HCT116 (cell line): ENCODE results near the gene DLG5. TPM values are rescaled to one million over a fixed set of nuclear protein-coding genes. Genes with fewer than 3 reads are reported as not detected.

ENCODE experiments used
- ATAC-seq: fragments of 200-7000 bp; cut with Tn5 transposase; 2 replicates; pipeline ENCODE4 v1.9.1; 2020; ENCODE audit warnings: mild to moderate bottlenecking, moderate library complexity
- BruUV-seq: library from RNA; stranded (reverse); fragments of 400-500 nt; replicated peaks from 2 replicates; lab custom pipeline; 2021; lab: Mats Ljungman, UMichigan
- CTCF ChIA-PET: fragments of 300-600 bp; sonication (Branson Sonifier 250); formaldehyde crosslinking; loops from one replicate; lab custom pipeline; 2021; ENCODE audit warnings: antibody characterized with exemption; lab: Charles Lee
- POLR2A ChIA-PET: fragments of 300-600, 350-600 bp; sonication (Branson Sonifier 250); formaldehyde crosslinking; loops from one replicate; lab custom pipeline; 2021; ENCODE audit warnings: antibody characterized with exemption; lab: Charles Lee
- RAD21 ChIA-PET, 2 experiments: fragments of 300-600 bp; sonication (Branson Sonifier 250); formaldehyde crosslinking; loops; one replicate each; lab custom pipeline; 2023; ENCODE audit warnings: low total read pairs in 2 of 2; ENCODE audit not compliant: uncharacterized antibody in 2 of 2, unreplicated experiment in 2 of 2, low non-redundant PET in 1 of 2; lab: Charles Lee
- DNase-seq: peaks from one replicate; pipeline ENCODE4 v3.0.0-alpha.2; 2010; ENCODE audit warnings: low read depth, low spot score
- H2AFZ ChIP-seq: fragments of 200-600 bp; shearing (Covaris generic), sonication (generic); 2 replicates; pipeline ENCODE4 v1.6.1; 2017; ENCODE audit warnings: low read depth, mixed run types, mixed read lengths, antibody characterized with exemption, low read length; ENCODE audit not compliant: poor library complexity, severe bottlenecking
- H3K27ac ChIP-seq: 2 replicates; pipeline ENCODE4 v1.5.1; 2012; ENCODE audit warnings: low read depth, low read length
- H3K27me3 ChIP-seq: fragments of 200-600 bp; sonication (generic); 2 replicates; pipeline ENCODE4 v1.6.1; 2016; ENCODE audit warnings: mixed run types, low read length, mixed read lengths; ENCODE audit not compliant: insufficient read depth
- H3K36me3 ChIP-seq, 2 experiments: fragments of 200-500 bp in 1 of 2; fragments of 200-600 bp in 1 of 2; sonication (Bioruptor generic) in 1 of 2; sonication (generic) in 1 of 2; 2 replicates each; pipeline versions ENCODE4 v1.5.1 to v1.6.1; 2014 to 2016; ENCODE audit warnings: low read length in 2 of 2, inconsistent platforms in 1 of 2, mixed read lengths in 1 of 2, mixed run types in 1 of 2; ENCODE audit not compliant: insufficient read depth in 2 of 2, control insufficient read depth in 1 of 2
- H3K4me1 ChIP-seq, 2 experiments: fragments of 200-600 bp in 1 of 2; sonication (generic) in 1 of 2; 2 replicates each; pipeline versions ENCODE4 v1.5.1 to v1.6.1; 2012 to 2017; ENCODE audit warnings: low read length in 2 of 2, inconsistent platforms in 1 of 2, mild to moderate bottlenecking in 1 of 2, mixed read lengths in 1 of 2, mixed run types in 1 of 2, moderate library complexity in 1 of 2; ENCODE audit not compliant: insufficient read depth in 2 of 2, control insufficient read depth in 1 of 2
- H3K4me2 ChIP-seq: fragments of 200-600 bp; sonication (generic); 2 replicates; pipeline ENCODE4 v1.6.1; 2017; ENCODE audit warnings: mixed run types, low read length, mixed read lengths
- H3K4me3 ChIP-seq, 2 experiments: fragments of 200-600 bp in 1 of 2; sonication (generic) in 1 of 2; replicated peaks in 1 of 2; 2 replicates each; pipeline ENCODE4 v1.5.1; 2011 to 2016; ENCODE audit warnings: low read length in 2 of 2, control low read depth in 1 of 2, low read depth in 1 of 2, mild to moderate bottlenecking in 1 of 2, mixed read lengths in 1 of 2, mixed run types in 1 of 2
- H3K79me2 ChIP-seq: fragments of 200-600 bp; sonication (generic); 2 replicates; pipeline ENCODE4 v1.6.1; 2017; ENCODE audit warnings: mild to moderate bottlenecking, mixed run types, low read length, moderate library complexity, mixed read lengths; ENCODE audit not compliant: insufficient read depth
- H3K9ac ChIP-seq: fragments of 200-600 bp; sonication (generic); 2 replicates; pipeline ENCODE4 v1.6.1; 2016; ENCODE audit warnings: low read length, mixed read lengths
- H3K9me2 ChIP-seq: fragments of 200-600 bp; sonication (generic), shearing (Covaris generic); 2 replicates; pipeline ENCODE4 v1.6.1; 2017; ENCODE audit warnings: mixed run types, mild to moderate bottlenecking, moderate library complexity; ENCODE audit not compliant: insufficient read depth
- H3K9me3 ChIP-seq, 2 experiments: fragments of 200-500 bp in 1 of 2; fragments of 200-600 bp in 1 of 2; sonication (Bioruptor generic) in 1 of 2; sonication (generic) in 1 of 2; 2 replicates each; pipeline ENCODE4 v1.6.1; 2014 to 2017; ENCODE audit warnings: low read length in 2 of 2, mixed read lengths in 2 of 2, inconsistent platforms in 1 of 2, low read depth in 1 of 2, mild to moderate bottlenecking in 1 of 2, mixed run types in 1 of 2, moderate library complexity in 1 of 2; ENCODE audit not compliant: control insufficient read depth in 1 of 2, insufficient read depth in 1 of 2
- H4K20me1 ChIP-seq: fragments of 200-600 bp; sonication (generic), shearing (Covaris generic); 2 replicates; pipeline ENCODE4 v1.6.1; 2017; ENCODE audit warnings: mixed run types, mild to moderate bottlenecking, moderate library complexity; ENCODE audit not compliant: insufficient read depth
- EGR1 ChIP-seq: IDR thresholded peaks from 2 replicates; pipeline ENCODE4 v1.6.1; 2012; ENCODE audit warnings: low read depth
- EZH2phosphoT487 ChIP-seq: fragments of 200-600 bp; IDR thresholded peaks from 2 replicates; pipeline ENCODE4 v1.6.1; 2018; ENCODE audit warnings: antibody characterized with exemption, borderline replicate concordance
- FOSL1 ChIP-seq: IDR thresholded peaks from 2 replicates; pipeline ENCODE4 v1.6.1; 2012; ENCODE audit warnings: low read depth
- POLR2A ChIP-seq: IDR thresholded peaks from 2 replicates; pipeline ENCODE4 v1.7.0; 2011; ENCODE audit warnings: borderline replicate concordance; ENCODE audit not compliant: insufficient read depth, insufficient read length; ENCODE audit errors: extremely low read depth
- POLR2AphosphoS5 ChIP-seq: IDR thresholded peaks from 2 replicates; pipeline ENCODE4 v1.6.1; 2011; ENCODE audit warnings: mild to moderate bottlenecking, low read depth, low read length, moderate library complexity
- RAD21 ChIP-seq: IDR thresholded peaks from 2 replicates; pipeline ENCODE4 v1.6.1; 2012; ENCODE audit warnings: low read depth, mild to moderate bottlenecking
- SIN3A ChIP-seq: IDR thresholded peaks from 2 replicates; pipeline ENCODE4 v1.6.1; 2012; ENCODE audit warnings: low read depth
- SP1 ChIP-seq: IDR thresholded peaks from 2 replicates; pipeline ENCODE4 v1.6.1; 2012; ENCODE audit warnings: low read depth
- SRF ChIP-seq: IDR thresholded peaks from 2 replicates; pipeline ENCODE4 v1.6.1; 2012; ENCODE audit warnings: low read depth
- TCF7L2 ChIP-seq: IDR thresholded peaks from 2 replicates; pipeline ENCODE4 v1.7.0; 2011; ENCODE audit warnings: borderline replicate concordance, inconsistent platforms; ENCODE audit not compliant: insufficient read depth, insufficient read length; ENCODE audit errors: extremely low read depth
- YY1 ChIP-seq: IDR thresholded peaks from 2 replicates; pipeline ENCODE4 v1.6.1; 2011; ENCODE audit warnings: low read length, low read depth, moderate library complexity, mild to moderate bottlenecking; ENCODE audit not compliant: insufficient replicate concordance; ENCODE audit errors: extremely low read depth
- intact Hi-C: fragments of 100-400 bp; cut with micrococcal nuclease; formaldehyde crosslinking; loops from 2 replicates; pipeline ENCODE4 v1.10.0; 2022
- total RNA-seq: library from RNA; stranded (reverse); gene quantifications from one replicate; pipeline ENCODE4 v1.2.1, GENCODE V29; 2021; ENCODE audit not compliant: unreplicated experiment
- TF ChIP-seq, protein P1 (sequence below): IDR thresholded peaks from 2 replicates; pipeline ENCODE4 v1.6.1; 2012; ENCODE audit warnings: low read depth
- TF ChIP-seq, protein P2 (sequence below): IDR thresholded peaks from 2 replicates; pipeline ENCODE4 v1.6.1; 2011; ENCODE audit warnings: mild to moderate bottlenecking, low read length, moderate library complexity; ENCODE audit not compliant: insufficient replicate concordance; ENCODE audit errors: extremely low read depth
- TF ChIP-seq, protein P3 (sequence below), 3 experiments: fragments of 200-600 bp in 1 of 3; sonication (generic) in 1 of 3; IDR thresholded peaks in 2 of 3; conservative IDR thresholded peaks in 1 of 3; 2 replicates each; pipeline ENCODE4 v1.5.1; 2012 to 2017; ENCODE audit warnings: low read depth in 2 of 3, low read length in 2 of 3, antibody characterized with exemption in 1 of 3, borderline replicate concordance in 1 of 3, control low read depth in 1 of 3, mild to moderate bottlenecking in 1 of 3, mixed read lengths in 1 of 3, mixed run types in 1 of 3, moderate library complexity in 1 of 3; ENCODE audit not compliant: insufficient read depth in 1 of 3

DLG5 gene
- total RNA-seq, 1 experiment from 2014 or later: 44.8 TPM

DNA sequence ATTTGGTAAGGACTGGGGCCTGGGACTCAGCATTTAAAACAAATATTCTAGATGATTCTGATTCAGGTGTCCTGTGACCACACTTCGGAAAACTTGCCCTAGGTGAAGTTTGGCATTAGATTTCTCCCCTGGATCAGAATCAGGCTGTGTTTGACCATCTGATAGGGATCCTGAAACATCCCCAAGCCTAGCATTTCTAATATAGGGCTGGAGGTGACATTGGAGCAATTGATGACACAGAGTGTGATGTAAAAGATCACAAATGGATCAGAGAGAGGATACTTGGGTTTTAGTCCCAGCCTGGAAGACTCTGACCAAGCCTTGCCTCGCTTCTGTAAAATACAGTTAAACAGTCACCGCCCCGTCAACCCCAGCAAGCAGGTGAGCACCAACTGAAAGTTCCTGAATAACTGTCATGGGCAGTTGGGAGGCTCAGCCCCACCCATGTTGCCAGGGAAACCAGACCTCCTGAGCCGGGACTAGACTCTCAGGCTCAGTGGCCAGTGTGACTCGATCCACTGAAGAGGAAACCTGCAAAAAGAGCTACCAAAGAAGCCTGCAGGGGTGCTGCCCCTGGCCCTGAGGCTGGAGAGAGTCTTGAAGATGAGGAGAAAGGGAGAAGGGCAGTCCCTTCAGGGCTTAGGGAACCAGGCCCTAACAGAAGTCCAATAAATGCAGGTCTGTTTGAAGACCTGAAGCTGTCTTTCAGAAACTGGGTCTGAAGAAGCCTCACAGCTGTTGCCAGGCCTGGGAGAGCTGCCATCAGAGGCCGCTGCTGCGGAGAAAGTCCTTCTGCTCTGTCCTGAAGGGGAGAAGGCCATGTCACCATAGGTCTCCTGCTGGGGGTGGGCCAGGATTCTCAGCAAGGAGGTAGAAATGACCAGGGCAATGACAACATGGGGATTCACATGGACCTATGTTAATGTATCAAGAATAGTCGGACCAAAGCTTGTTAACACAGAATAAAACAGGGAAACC lies 162.8 kb downstream of the DLG5 start:
- Histone ChIP-seq H3K9me3 (no peaks in the 10 kb centered on the region), H3K27ac (no peak overlapping the region), H3K9ac (no peak overlapping the region), H3K4me2 (no peak overlapping the region), H3K9me2 (no peaks in the 10 kb centered on the region), H2AFZ (no peak overlapping the region), H4K20me1 (no peaks in the 10 kb centered on the region), H3K27me3 (no peaks in the 10 kb centered on the region), H3K4me3 (no peak overlapping the region), H3K36me3 (no peaks in the 10 kb centered on the region), H3K79me2 (no peaks in the 10 kb centered on the region), H3K4me1 (peaks cover 4% of the 10 kb centered on the region in 2 experiments; a peak in 2 of 4 replicates)
- ATAC-seq (no peak), DNase-seq (no peak)
- POLR2A ChIA-PET: no interaction called here
- BruUV-seq: no TSS peak
- intact Hi-C loops: no loop called here
- RAD21 ChIA-PET: no interaction called here
- TF ChIP-seq POLR2AphosphoS5 (no peak), SP1 (no peak), EZH2phosphoT487 (no peak), FOSL1 (no peak), YY1 (no peak), POLR2A (no peak), SIN3A (no peak), EGR1 (no peak), SRF (no peak), RAD21 (no peak), TCF7L2 (no peak)
- TF ChIP-seq, protein P1, sequence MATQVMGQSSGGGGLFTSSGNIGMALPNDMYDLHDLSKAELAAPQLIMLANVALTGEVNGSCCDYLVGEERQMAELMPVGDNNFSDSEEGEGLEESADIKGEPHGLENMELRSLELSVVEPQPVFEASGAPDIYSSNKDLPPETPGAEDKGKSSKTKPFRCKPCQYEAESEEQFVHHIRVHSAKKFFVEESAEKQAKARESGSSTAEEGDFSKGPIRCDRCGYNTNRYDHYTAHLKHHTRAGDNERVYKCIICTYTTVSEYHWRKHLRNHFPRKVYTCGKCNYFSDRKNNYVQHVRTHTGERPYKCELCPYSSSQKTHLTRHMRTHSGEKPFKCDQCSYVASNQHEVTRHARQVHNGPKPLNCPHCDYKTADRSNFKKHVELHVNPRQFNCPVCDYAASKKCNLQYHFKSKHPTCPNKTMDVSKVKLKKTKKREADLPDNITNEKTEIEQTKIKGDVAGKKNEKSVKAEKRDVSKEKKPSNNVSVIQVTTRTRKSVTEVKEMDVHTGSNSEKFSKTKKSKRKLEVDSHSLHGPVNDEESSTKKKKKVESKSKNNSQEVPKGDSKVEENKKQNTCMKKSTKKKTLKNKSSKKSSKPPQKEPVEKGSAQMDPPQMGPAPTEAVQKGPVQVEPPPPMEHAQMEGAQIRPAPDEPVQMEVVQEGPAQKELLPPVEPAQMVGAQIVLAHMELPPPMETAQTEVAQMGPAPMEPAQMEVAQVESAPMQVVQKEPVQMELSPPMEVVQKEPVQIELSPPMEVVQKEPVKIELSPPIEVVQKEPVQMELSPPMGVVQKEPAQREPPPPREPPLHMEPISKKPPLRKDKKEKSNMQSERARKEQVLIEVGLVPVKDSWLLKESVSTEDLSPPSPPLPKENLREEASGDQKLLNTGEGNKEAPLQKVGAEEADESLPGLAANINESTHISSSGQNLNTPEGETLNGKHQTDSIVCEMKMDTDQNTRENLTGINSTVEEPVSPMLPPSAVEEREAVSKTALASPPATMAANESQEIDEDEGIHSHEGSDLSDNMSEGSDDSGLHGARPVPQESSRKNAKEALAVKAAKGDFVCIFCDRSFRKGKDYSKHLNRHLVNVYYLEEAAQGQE: no peak
- TF ChIP-seq, protein P2, sequence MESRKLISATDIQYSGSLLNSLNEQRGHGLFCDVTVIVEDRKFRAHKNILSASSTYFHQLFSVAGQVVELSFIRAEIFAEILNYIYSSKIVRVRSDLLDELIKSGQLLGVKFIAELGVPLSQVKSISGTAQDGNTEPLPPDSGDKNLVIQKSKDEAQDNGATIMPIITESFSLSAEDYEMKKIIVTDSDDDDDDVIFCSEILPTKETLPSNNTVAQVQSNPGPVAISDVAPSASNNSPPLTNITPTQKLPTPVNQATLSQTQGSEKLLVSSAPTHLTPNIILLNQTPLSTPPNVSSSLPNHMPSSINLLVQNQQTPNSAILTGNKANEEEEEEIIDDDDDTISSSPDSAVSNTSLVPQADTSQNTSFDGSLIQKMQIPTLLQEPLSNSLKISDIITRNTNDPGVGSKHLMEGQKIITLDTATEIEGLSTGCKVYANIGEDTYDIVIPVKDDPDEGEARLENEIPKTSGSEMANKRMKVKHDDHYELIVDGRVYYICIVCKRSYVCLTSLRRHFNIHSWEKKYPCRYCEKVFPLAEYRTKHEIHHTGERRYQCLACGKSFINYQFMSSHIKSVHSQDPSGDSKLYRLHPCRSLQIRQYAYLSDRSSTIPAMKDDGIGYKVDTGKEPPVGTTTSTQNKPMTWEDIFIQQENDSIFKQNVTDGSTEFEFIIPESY: no peak
- TF ChIP-seq, protein P3, sequence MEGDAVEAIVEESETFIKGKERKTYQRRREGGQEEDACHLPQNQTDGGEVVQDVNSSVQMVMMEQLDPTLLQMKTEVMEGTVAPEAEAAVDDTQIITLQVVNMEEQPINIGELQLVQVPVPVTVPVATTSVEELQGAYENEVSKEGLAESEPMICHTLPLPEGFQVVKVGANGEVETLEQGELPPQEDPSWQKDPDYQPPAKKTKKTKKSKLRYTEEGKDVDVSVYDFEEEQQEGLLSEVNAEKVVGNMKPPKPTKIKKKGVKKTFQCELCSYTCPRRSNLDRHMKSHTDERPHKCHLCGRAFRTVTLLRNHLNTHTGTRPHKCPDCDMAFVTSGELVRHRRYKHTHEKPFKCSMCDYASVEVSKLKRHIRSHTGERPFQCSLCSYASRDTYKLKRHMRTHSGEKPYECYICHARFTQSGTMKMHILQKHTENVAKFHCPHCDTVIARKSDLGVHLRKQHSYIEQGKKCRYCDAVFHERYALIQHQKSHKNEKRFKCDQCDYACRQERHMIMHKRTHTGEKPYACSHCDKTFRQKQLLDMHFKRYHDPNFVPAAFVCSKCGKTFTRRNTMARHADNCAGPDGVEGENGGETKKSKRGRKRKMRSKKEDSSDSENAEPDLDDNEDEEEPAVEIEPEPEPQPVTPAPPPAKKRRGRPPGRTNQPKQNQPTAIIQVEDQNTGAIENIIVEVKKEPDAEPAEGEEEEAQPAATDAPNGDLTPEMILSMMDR (IDR thresholded peaks at IDR 0.05 in 2 of 3, conservative IDR thresholded peaks at IDR 0.05 in 1 of 3; ENCODE audit: borderline replicate concordance in 1 of 3, insufficient read depth in 1 of 3, low read depth in 2 of 3, low read length in 2 of 3): no peak
- CTCF ChIA-PET: no interaction called here
